ENCODE measurements around the gene PCDHA10. TPM values are rescaled to one million over a fixed set of nuclear protein-coding genes. Genes with fewer than 3 reads are reported as not detected.
"Not testable (repeated sequence)": the region's sequence is repeated elsewhere in the genome, so short reads cannot be mapped to it uniquely, and the experiment has no call there.

Gene PCDHA10
- total RNA-seq, 1 experiment from 2014 or later: 0.04 TPM

GRCh38 chr5:140875085-140876065, 19.7 kb downstream of the PCDHA10 start, which contains the start of gene PCDHA12:
TSS of gene PCDHA12 (plus strand) at chr5:140875308. CDS start at chr5:140875473, 165 bp downstream.
- H3K4me3 ChIP-seq (ENCODE audit: low read length): peak within 1 kb of the TSS; percentile 86
- peak within 1 kb of the TSS; percentile 70 for H3K9ac ChIP-seq (ENCODE audit: low read length)
- peak within 1 kb of the TSS; percentile 42; the same call in 1 of the 2 replicates for H3K27ac ChIP-seq (ENCODE audit: low read length)
- TF ChIP-seq EZH2 (IDR thresholded peaks at IDR 0.05; ENCODE audit: low read length, unreplicated experiment) (no peak), EZH2phosphoT487 (IDR thresholded peaks at IDR 0.05; ENCODE audit: borderline replicate concordance, low read length) (no peak), CTCF (conservative IDR thresholded peaks at IDR 0.05; ENCODE audit: low read depth, low read length) (peak; percentile 67)
- TSS peak; percentile 87 for BruUV-seq (replicated peaks)
- H3K4me1 ChIP-seq (ENCODE audit: insufficient read depth, low read length): peaks cover 14% of the 10 kb centered on the region
- peak within 1 kb of the TSS; percentile 96 for H2AFZ ChIP-seq (ENCODE audit: low read length)
- no peaks in the 10 kb centered on the region for H4K20me1 ChIP-seq (ENCODE audit: low read length)
- intact Hi-C loops (cut with micrococcal nuclease): loop anchor here (1.0 to 2.0 kb wide), 4 partner anchors 34 to 165 kb away; partner anchors contain the start of genes PCDHA4, PCDHA8 and PCDHAC1
- H3K79me2 ChIP-seq (ENCODE audit: low read length): peaks cover 9% of the 10 kb centered on the region; the same call in 1 of the 2 replicates
- no peaks in the 10 kb centered on the region for H3F3A ChIP-seq (ENCODE audit: low read length, unreplicated experiment)
- H3K36me3 ChIP-seq (ENCODE audit: low read depth, low read length): no peaks in the 10 kb centered on the region
- H3K9me2 ChIP-seq (replicated peaks; ENCODE audit: low read length): no peaks in the 10 kb centered on the region
- no peaks in the 10 kb centered on the region for H3K27me3 ChIP-seq (ENCODE audit: low read length)
- DNase-seq (peak; percentile 82), ATAC-seq (peak; percentile 80)
- CTCF ChIA-PET: interaction anchor here (0.5 to 1.4 kb wide), 3 partner anchors 34 to 165 kb away, joined by 4 to 17 read pairs (median 4); partner anchors contain the start of gene PCDHAC2
- POLR2A ChIA-PET (ENCODE audit: unreplicated experiment): interaction anchor here (0.7 kb wide), 1 partner anchor 52 kb away, joined by 3 read pairs; no protein-coding TSS in a partner anchor
- H3K9me3 ChIP-seq (ENCODE audit: low read length): no peaks in the 10 kb centered on the region
- peak within 1 kb of the TSS; percentile 89 for H3K4me2 ChIP-seq (ENCODE audit: low read length)

DNA sequence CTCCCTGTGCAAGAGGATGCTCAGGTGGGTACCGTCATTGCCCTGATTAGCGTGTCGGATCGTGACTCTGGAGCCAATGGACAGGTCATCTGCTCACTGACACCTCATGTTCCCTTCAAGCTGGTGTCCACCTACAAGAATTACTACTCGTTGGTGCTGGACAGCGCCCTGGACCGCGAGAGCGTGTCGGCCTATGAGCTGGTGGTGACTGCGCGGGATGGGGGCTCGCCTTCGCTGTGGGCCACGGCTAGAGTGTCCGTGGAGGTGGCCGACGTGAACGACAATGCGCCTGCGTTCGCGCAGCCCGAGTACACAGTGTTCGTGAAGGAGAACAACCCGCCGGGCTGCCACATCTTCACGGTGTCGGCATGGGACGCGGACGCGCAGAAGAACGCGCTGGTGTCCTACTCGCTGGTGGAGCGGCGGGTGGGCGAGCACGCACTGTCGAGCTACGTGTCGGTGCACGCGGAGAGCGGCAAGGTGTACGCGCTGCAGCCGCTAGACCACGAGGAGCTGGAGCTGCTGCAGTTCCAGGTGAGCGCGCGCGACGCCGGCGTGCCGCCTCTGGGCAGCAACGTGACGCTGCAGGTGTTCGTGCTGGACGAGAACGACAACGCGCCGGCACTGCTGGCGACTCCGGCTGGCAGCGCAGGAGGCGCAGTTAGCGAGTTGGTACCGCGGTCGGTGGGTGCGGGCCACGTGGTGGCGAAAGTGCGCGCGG, 21.0 kb downstream of the PCDHA10 start:
- POLR2A ChIA-PET (ENCODE audit: unreplicated experiment); H4K20me1 ChIP-seq (ENCODE audit: low read length); H3F3A ChIP-seq (ENCODE audit: low read length, unreplicated experiment); H2AFZ ChIP-seq (ENCODE audit: low read length); H3K79me2 ChIP-seq (ENCODE audit: low read length); H3K27me3 ChIP-seq (ENCODE audit: low read length); H3K9me3 ChIP-seq (ENCODE audit: low read length); H3K9me2 ChIP-seq (replicated peaks; ENCODE audit: low read length); H3K36me3 ChIP-seq (ENCODE audit: low read depth, low read length); CTCF ChIA-PET; H3K4me3 ChIP-seq (ENCODE audit: low read length); H3K27ac ChIP-seq (ENCODE audit: low read length); DNase-seq; intact Hi-C loops (cut with micrococcal nuclease); H3K9ac ChIP-seq (ENCODE audit: low read length); ATAC-seq; BruUV-seq (replicated peaks): not testable (repeated sequence)
- 0 out of 2 replicates have a peak overlapping the region, but pooled peaks have one; percentile 89 for H3K4me2 ChIP-seq (ENCODE audit: low read length)
- H3K4me1 ChIP-seq (ENCODE audit: insufficient read depth, low read length): peaks cover 22% of the 10 kb centered on the region

DNA sequence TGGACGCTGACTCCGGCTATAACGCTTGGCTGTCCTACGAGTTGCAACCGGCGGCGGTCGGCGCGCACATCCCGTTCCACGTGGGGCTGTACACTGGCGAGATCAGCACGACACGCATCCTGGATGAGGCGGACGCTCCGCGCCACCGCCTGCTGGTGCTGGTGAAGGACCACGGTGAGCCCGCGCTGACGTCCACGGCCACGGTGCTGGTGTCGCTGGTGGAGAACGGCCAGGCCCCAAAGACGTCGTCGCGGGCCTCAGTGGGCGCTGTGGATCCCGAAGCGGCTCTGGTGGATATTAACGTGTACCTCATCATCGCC, 21.5 kb downstream of the PCDHA10 start:
- H4K20me1 ChIP-seq (ENCODE audit: low read length): no peaks in the 10 kb centered on the region
- no peaks in the 10 kb centered on the region for H3K27me3 ChIP-seq (ENCODE audit: low read length)
- no peaks in the 10 kb centered on the region for H3K9me2 ChIP-seq (replicated peaks; ENCODE audit: low read length)
- DNase-seq: no peak
- no peak overlapping the region for H3K4me2 ChIP-seq (ENCODE audit: low read length)
- no peak overlapping the region for H3K27ac ChIP-seq (ENCODE audit: low read length)
- intact Hi-C loops (cut with micrococcal nuclease): no loop called here
- no peaks in the 10 kb centered on the region for H3F3A ChIP-seq (ENCODE audit: low read length, unreplicated experiment)
- ChIA-PET CTCF (no interaction called here), POLR2A (ENCODE audit: unreplicated experiment) (no interaction called here)
- no peak for ATAC-seq
- no peak overlapping the region for H2AFZ ChIP-seq (ENCODE audit: low read length)
- no peak overlapping the region for H3K4me3 ChIP-seq (ENCODE audit: low read length)
- peaks cover 9% of the 10 kb centered on the region; the same call in 1 of the 2 replicates for H3K79me2 ChIP-seq (ENCODE audit: low read length)
- TF ChIP-seq CTCF (conservative IDR thresholded peaks at IDR 0.05; ENCODE audit: low read depth, low read length): no peak
- no peak for TF ChIP-seq EZH2 (IDR thresholded peaks at IDR 0.05; ENCODE audit: low read length, unreplicated experiment)
- TF ChIP-seq EZH2phosphoT487 (IDR thresholded peaks at IDR 0.05; ENCODE audit: borderline replicate concordance, low read length): no peak
- H3K9me3 ChIP-seq (ENCODE audit: low read length): no peaks in the 10 kb centered on the region
- peaks cover 23% of the 10 kb centered on the region for H3K4me1 ChIP-seq (ENCODE audit: insufficient read depth, low read length)
- no peak overlapping the region for H3K9ac ChIP-seq (ENCODE audit: low read length)
- no TSS peak for BruUV-seq (replicated peaks)
- no peaks in the 10 kb centered on the region for H3K36me3 ChIP-seq (ENCODE audit: low read depth, low read length)

Measured in PC-3 (cell line).